Fibroblast of skin of left biceps (primary cell): ENCODE data around the gene TIMP2.
"Not testable (repeated sequence)": the region's sequence is repeated elsewhere in the genome, so short reads cannot be mapped to it uniquely, and the experiment has no call there.

Source experiments
- DNase-seq, 2 experiments: peaks; one replicate each; pipeline ENCODE4 v3.0.0-alpha.2; 2013; ENCODE audit warnings: low read depth in 2 of 2

TIMP2 gene

GRCh38 chr17:78890096-78890495, 35.1 kb downstream of the TIMP2 start:
- not testable (repeated sequence) for DNase-seq

- DNase-seq: no peak
Measured at GRCh38 chr17:78889531-78889930, 35.7 kb downstream of the TIMP2 start.

DNA sequence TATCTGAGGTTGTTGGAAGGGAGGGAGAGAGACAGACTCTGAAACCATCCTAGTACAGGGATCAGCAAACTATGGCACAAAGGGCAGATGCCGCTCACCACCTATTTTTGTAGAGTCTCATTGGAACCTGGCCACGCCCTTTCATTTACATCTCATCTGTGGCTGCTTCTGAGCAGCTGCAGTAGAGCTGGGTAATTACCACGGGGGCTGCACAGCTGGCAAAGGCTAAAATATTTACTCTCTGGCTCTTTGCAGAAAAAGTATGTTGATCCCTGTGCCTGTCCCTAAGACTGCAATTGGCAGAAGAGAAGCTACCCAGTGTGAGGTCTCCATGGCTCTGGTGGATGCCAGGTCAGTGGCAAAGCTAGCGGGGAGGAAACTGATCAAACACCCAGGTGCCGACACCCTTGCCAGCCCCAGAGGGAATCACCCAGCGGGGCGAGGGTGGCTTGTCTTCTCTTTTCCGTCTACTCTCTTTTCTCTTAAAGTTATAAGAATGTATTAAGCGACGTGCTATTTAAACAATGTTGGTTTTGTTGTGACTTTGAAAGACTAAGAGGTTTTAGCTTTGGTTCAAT, 36.2 kb downstream of the TIMP2 start:
- no peak for DNase-seq

DNA sequence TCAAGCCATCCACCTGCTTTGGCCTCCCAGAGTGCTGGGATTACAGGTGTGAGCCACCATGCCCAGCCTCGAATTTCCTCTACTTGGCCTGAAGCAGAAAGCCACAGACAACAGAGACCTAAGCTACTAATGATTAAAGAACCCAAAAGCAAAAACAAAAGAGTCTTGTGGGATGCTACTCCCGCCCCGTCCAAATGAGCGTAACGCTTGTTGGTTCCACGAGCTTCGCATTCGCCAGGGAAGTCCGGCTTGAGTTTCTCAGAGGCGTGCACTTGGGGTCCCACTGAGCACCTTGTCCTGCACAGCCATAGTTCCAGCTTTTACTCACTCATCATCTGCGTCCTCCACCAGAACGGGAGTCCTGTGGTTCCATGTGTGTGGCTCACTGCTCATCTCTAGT, 38.2 kb downstream of the TIMP2 start:
- no peak for DNase-seq

- no peak for DNase-seq
Measured at GRCh38 chr17:78885956-78886355, 39.2 kb downstream of the TIMP2 start.

GRCh38 chr17:78884876-78885667, 40.1 kb downstream of the TIMP2 start:
- no peak for DNase-seq

DNA sequence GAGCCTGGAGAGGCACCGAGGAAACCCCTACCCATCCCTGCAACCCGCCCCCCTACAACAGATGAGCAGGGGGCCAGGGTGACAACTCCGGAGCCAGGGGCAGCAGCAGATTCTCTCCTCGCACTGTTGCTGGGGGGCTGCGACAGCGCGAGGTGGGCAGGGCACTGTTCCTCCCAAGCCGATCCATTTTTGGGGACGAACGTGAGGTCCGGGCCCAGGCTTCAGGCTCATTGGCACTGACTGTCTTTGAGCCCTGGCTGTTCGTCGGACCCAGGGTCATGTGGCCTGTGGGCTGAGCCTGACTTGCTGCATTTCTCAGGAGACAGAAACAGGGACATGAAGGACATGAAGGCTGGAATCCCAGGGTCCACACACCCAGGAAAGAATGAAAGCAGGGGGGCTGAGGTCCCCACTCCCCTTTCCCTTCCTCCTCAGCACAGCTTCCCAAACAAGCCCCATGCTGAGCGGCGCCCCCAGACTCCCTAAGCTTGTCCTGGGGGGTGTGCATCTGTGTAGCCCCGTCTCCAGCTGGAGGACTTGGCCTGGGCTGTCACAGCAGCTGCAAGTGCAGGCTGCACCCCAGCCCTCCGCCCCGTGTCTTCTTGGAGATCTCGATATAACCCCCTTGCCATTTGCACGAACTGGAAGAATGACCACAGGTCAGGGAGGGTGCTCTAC, 40.9 kb downstream of the TIMP2 start:
- DNase-seq: no peak

DNA sequence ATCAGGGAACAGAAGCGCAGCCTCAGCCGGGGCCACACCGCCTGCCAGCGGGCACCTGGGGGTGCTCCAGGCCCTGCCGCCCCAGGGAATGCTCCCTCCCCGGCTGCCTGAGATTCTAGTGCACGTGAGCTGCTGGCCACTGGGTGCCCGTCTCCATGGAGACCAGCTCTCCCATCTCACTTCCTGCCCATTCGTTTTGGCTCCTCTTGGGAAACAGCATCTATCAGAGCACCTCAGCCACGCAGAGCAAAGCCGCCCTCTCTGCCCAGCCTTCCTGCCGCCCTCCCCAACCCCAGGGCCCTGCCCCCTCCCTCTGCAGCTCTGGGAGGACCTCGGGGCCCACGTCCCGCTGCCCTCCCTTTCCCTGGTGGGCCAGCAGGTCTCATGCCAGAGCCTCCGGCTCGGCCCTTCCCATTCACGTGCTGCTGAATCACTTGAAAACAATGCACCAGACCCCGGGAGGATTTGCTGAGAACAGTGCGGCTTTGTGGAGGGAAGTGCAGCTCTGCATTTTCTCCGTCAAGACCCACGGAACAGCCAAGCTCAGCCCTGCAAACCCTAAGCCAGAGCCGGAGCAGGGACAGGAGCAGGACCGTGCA, 41.6 kb downstream of the TIMP2 start:
- peak; percentile 75 to 76 for DNase-seq

- peak in 1 of 2 experiments; percentile 41 for DNase-seq
Measured at GRCh38 chr17:78883089-78883532, 42.1 kb downstream of the TIMP2 start.

DNA sequence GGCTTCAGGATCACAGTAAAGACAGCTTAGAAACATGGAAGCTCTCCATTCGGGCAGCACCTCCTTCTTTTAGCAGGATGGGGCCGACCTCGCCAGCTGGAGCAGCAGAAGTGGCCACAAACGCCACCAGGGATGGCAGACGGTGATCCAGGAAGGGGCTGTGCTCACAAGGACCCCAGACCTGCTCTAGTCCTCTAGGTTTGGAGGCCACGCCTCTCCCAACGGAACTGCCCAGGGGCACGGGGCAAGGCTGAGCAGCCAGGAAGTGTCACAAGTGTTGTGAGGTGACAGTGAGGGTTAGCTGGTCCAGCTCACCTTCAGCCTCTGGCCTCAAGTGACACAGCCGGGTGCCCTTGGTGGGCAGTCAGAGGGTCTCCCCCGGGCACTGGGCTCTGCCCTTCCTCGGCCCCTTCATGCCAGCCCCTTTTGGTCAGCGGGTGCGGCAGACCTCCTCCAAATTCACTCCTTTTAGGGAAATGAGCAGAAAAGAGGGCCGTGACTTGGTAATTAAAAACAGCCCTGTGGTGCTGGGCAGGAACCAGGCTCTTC, 42.6 kb downstream of the TIMP2 start:
- peak in 1 of 2 experiments; percentile 47 for DNase-seq

GRCh38 chr17:78879635-78880186, 45.5 kb downstream of the TIMP2 start:
- peak; percentile 87 to 89 for DNase-seq

DNA sequence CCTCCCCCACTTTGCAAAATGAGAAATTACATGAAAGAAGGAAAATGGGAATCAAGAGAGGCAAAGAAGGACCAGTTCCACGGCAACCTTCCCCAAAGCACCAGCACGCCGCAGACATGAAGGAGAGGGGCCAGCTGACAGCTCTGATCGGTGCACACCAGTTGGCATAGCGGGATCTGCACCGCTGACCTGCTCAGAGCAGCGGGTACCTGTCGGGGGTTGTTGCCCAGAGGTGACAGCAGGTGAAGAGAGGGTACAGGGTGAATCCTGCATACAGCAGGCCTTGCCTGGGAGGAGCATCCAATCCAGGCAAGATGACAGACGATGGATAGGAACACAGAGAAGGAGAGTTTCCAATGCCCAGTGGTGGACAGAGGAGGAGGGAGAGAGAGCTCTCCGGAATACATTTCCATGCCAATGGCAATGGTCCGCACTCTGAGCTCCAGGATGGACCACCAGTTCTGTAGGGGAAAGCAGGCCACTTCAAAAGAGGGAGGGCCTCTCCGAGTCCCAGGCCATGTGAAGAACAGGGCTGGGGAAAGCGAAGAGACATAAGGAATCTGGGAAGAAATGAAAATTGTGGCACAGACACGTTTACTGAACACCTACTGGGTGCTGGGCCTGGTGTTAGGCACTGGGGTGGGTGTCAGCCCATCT, 46.2 kb downstream of the TIMP2 start:
- DNase-seq: no peak

GRCh38 chr17:78878261-78878660, 46.9 kb downstream of the TIMP2 start:
- no peak for DNase-seq

DNA sequence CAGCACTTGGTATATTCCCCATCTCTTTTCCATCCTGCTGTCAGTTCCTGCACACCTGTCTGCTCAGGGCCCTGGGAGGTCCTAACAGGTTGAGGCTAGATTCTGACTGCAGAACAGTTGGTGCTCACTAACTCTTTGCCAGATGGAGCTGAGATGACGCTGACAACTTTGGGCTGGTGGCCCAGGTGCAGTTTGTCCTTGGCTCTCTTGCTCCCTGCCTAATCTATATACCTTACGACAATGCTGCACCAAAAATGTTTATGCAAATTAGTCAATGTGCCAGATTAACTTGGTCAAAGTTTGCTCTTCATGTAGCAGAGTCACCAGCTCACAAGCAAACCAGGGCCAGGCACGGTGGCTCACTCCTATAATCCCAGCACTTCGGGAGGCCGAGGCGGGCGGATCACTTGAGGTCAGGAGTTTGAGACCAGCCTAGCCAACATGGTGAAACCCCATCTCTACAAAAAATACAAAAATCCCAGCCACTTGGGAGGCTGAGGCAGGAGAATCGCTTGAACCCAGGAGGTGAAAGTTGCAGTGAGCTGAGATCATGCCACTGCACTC, 48.2 kb downstream of the TIMP2 start:
- not testable (repeated sequence) for DNase-seq

GRCh38 chr17:78876094-78876597, 49.0 kb downstream of the TIMP2 start:
- DNase-seq: no peak

DNA sequence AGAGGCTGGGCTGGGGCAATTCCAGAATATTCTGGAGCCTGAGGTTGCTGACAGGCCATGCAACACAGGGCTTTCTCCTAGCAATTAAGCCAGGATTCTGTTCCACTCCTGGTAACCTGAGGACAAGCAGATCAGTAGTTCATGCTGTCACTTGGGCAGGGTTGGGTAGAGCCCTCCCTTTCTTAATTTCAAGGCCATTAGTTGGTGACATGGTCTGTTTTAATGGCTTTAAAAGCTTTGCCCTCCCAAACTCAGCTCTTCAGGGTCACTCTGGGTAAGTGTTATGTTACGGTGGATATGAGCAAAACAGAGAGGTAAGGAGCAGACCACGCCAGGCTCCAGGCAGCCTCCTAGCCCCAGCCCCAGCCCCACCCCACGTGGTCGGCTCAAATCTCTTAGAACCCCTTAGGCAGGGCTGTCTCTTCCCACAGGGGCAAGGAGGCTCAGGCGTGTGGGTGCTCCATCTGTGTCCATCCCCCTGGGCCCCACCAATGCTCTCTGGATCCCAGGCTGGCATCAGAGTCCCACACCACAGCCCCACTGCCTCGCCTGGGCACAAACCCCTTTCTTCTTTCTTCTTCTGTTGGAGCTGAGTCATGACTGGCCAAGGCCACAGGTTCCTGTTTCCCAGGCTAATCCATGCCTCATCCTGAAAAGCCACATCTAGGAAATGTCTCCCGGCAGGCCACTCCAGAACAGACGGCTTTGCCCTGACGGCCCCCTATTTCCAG, 49.7 kb downstream of the TIMP2 start:
- DNase-seq: no peak

- no peak for DNase-seq
Measured at GRCh38 chr17:78873519-78874340, 51.5 kb downstream of the TIMP2 start.

DNA sequence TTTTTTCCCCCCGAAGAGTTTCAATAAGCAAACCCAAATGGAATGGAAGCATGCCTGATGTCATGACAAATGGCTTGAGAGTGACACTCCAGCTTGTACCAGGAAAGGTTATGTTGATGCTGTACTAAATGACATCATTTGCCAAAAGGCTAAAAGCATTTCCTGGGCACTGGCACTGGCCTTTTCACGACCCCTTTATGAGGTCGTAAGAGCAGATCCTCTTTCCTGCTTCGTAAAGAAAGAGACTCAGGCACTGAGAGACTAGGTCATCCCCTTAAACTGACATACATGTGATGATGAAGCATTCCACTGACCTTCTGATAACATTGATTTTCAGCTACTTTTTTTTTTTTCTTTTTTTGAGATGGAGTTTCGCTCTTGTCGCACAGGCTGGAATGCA, 52.7 kb downstream of the TIMP2 start:
- DNase-seq: no peak

GRCh38 chr17:78870621-78871020, 54.6 kb downstream of the TIMP2 start:
- no peak for DNase-seq
